ENCODE results near the gene OPN1SW. TPM values are rescaled to one million over a fixed set of nuclear protein-coding genes. Genes with fewer than 3 reads are reported as not detected.

Gene OPN1SW
- polyA plus RNA-seq, 3 donors: 1.2 to 1.8 (median 1.3) TPM

DNA sequence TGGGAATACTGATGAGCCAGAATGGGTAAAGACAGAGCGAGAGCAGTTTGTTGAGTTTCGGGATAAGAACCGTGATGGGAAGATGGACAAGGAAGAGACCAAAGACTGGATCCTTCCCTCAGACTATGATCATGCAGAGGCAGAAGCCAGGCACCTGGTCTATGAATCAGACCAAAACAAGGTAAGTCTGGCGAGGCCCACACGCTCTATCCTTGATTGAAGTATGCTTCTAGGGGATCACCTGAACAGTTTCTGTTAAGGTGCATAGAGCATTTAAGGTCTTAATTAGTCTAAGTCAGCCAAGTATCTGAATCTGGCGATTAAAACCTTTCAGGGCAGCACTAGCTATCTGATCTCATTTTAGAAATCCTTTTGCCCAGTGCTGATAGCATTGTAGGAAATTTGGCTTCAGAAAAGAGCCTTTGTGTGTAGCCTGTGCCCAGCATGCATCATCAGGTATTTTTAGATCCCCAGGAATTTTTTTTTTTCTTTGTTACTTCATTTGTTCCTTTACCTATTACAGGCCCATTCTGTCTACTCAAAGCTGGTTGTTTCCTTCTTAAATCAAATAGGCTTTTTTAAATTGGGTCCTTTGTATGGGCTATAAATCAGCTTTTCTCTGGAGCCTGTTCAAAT, 8.0 kb downstream of the OPN1SW start:
- DNase-seq (ENCODE audit: low read depth in 3 of 3, low spot score in 2 of 3): no peak

DNA sequence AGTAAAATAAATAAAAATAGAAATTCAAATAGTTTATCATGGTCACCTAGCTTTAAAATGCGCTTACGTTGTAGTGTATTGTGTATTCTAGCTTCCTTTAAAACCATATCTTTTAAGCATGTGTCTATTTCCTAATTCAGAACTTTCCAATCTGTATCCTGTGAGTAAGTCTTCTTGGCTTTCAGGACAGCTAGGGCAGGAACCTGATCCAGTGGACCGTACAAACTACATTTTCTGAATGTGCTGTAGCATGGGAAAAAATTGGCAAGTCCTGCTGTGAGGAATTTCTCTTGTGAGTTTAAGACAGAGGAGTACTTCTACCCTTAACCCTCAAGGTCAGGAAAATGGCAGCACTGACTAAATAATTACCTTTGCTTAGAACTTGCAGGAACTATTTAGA, 12.1 kb downstream of the OPN1SW start:
- no peak for DNase-seq (ENCODE audit: low read depth in 3 of 3, low spot score in 2 of 3)

DNA sequence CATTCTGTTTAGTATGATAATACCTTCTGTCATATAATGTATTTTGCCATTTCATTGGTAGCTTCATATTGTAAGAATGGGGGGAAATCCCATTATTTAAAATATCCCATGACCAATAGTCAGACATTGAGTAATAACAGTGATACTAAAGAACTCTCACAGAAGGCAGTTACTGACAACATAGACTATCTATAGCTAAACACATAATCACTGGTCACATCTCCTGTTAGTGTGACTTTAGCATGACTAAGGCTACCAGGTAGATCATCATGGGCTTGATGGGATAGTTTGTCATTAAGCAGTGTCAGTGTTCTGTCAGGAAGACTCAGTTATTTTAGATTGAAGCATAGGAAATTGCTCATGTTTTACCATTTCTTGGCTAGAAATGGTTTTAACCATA, 16.4 kb downstream of the OPN1SW start:
- DNase-seq (ENCODE audit: low read depth in 3 of 3, low spot score in 2 of 3): no peak

DNA sequence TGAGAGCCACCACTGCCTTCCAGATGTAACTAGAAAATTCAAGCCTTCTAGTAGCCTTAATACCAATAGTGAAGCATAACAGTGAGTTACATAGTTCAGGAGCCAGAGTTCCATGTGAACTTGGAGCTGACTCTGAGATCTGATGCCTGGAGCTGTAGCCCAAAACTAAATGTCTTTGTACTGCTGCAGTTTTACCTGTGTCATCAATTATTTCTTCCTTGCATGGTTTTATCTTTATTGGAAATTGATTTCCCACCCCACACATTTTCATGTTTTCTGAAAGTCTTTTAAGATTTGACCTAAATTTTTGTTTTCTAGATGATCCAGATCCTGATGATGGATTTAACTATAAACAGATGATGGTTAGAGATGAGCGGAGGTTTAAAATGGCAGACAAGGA, 17.0 kb downstream of the OPN1SW start:
- DNase-seq (ENCODE audit: low read depth in 3 of 3, low spot score in 2 of 3): no peak

GRCh38 chr7:128757203-128757602, 18.4 kb downstream of the OPN1SW start:
- no peak for DNase-seq (ENCODE audit: low read depth in 3 of 3, low spot score in 2 of 3)

GRCh38 chr7:128755819-128756476, 19.6 kb downstream of the OPN1SW start:
- no peak for DNase-seq (ENCODE audit: low read depth in 3 of 3, low spot score in 2 of 3)

DNA sequence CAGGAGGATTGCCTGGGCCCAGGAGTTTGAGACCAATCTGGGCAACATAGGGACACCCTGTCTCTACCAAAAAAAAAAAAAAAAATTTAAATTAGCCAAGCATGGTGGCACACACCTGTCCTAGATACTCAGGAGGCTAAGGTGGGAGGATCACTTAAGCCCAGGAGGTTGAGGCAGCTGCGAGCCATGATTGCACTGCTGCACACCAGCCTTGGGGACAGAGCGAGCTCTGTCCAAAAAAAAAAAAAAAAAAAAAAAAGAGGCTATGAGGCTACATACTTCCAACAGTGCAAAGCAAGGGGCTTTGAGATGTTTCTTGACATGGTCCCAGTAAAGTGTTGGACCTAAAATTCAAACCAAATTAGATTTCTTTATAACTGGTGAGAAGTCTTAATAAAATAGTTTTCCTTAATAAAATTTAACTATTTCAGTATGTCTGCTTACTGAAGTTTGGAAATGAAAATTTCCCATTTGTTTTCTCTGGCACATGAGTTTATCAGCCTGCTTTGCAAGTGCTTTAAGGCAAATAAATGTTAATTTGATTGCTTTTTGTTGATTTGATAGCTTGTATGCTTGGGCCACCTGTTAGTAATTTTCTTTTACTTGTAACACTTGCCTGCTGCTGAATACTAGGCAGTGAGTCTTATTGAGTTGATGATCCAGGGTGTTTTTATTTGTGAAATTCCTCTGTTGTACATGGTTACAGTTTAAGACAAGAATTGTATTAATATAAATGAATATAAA, 20.3 kb downstream of the OPN1SW start:
- DNase-seq (ENCODE audit: low read depth in 3 of 3, low spot score in 2 of 3): no peak

- DNase-seq (ENCODE audit: low read depth in 3 of 3, low spot score in 2 of 3): no peak
Observed at GRCh38 chr7:128752251-128752650, 23.3 kb downstream of the OPN1SW start.

- no peak for DNase-seq (ENCODE audit: low read depth in 3 of 3, low spot score in 2 of 3)
Observed at GRCh38 chr7:128747327-128748079, 28.1 kb downstream of the OPN1SW start.

- DNase-seq (ENCODE audit: low read depth in 3 of 3, low spot score in 2 of 3): no peak
Observed at GRCh38 chr7:128745706-128746105, 29.9 kb downstream of the OPN1SW start.

- no peak for DNase-seq (ENCODE audit: low read depth in 3 of 3, low spot score in 2 of 3)
Observed at GRCh38 chr7:128744366-128744905, 31.2 kb downstream of the OPN1SW start.

DNA sequence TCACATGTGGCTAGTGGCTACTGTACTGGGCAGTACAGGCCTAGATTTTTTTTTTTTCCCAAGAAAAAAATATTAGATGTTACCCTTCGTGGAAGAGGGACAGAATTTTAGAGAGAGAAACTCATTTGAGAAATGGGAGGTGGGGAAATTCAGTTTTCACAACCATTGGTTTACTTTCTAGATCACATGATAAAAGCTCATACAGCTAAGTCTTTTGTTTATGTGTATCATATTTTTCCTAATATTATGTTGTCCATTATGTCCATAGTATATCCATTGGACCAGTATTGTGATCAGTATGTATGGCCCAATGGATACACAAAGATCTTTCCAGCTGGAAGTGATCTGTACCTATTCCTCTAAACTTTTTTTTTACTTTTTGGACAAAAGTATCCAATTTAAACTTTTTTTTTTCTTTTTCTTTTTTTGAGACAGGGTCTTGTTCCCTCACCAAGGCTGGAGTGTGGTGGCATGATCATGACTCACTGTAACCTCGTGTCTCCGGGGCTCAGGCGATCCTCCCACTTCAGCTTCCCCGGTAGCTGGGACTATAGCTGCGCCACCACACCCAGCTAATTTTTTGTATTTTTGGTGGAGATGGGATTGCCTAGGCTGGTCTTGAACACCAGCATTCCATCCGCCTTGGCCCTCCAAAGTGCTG, 32.4 kb downstream of the OPN1SW start:
- DNase-seq (ENCODE audit: low read depth in 3 of 3, low spot score in 2 of 3): no peak

DNA sequence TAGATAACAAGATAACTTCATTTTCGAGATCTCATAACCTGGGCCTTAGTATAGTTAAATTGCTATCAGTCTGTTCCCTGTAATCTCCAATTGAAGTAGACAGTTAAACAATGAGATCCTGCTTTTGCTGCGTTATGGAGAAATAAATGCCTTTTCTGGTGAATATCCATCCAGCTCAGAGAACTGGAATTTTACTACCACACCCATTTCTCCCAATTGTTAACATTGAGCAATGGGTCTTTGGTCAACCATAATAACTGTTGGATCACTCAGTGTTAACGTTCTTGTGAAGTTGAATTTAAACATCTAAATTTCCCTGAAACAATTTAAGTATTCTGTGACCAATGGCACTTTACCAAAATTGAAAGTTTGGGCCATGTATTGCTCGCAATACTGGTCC, 33.4 kb downstream of the OPN1SW start:
- DNase-seq (ENCODE audit: low read depth in 3 of 3, low spot score in 2 of 3): no peak

- no peak for DNase-seq (ENCODE audit: low read depth in 3 of 3, low spot score in 2 of 3)
Observed at GRCh38 chr7:128741491-128741890, 34.1 kb downstream of the OPN1SW start.

GRCh38 chr7:128740996-128741395, 34.6 kb downstream of the OPN1SW start:
- no peak for DNase-seq (ENCODE audit: low read depth in 3 of 3, low spot score in 2 of 3)

DNA sequence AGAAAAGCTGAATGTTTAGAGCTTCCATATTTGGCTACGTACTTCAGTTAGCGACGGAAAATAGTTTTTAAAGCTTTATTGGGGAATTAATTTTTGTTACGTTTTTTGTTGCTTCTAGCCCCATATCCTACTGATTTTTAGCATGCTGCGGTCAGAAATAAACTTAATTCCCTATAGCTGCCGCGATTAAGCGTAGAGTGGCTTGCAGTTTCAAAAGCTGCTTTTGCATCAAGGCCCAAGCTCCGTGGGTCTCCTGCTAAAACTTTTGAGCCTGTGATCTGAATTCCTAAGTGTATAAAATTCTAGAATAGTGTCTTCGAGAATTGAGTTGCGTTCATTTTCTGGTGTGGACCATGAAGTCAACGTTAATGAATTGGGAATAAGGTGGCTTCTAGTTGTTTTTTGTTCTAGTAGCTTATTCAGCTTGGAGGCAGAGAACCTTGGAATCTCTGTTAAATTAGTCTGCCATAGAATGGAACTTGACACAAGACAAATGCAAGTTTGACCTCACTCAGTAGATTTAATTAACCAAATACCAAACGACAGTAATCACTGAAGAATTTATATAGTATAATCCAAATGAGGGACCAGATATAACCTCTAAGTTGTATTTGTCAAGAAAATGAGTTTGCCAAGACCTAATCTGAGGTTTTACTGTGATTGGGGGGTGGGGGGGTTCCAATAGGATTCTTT, 35.5 kb downstream of the OPN1SW start:
- no peak for DNase-seq (ENCODE audit: low read depth in 3 of 3, low spot score in 2 of 3)

- DNase-seq (ENCODE audit: low read depth in 3 of 3, low spot score in 2 of 3): peak; percentile 84 to 90 (median 85)
Observed at GRCh38 chr7:128739048-128739962, 36.3 kb downstream of the OPN1SW start, which contains the start of gene CALU. Gene CALU (plus strand): TSS chr7:128739359. CDS start chr7:128748584, 9,225 bp downstream.

GRCh38 chr7:128738570-128739047, 37.0 kb downstream of the OPN1SW start:
- DNase-seq (ENCODE audit: low read depth in 3 of 3, low spot score in 2 of 3): no peak

All from right renal cortex interstitium (tissue), 3 donors.